Measurements from ENCODE around the gene CCDC148. TPM values are rescaled to one million over a fixed set of nuclear protein-coding genes. Genes with fewer than 3 reads are reported as not detected.

CCDC148 gene
- total RNA-seq, 1 experiment from 2014 or later: 0.11 TPM

DNA sequence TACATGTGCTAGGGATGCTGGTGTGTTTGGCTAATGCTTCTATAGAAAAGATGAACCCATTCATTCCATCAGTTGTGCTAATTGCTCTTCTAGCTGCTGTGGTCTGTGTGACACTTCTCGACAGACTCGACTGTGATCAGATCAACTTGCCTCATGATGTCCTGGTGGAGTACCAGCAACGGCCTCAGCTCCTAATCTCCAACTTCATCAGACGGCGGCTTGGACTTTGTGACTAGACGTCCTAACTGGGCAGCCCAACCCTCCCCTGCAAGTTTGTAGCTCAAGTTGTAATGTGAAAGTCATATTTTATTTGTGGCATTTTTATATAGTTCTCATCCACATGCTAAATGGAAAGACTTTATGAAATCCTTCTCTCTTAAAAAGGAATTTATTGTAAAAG is 321.9 kb downstream of the CCDC148 start:
- no peak overlapping the region for H2AFZ ChIP-seq (ENCODE audit: low read length)
- DNase-seq (no peak), ATAC-seq (no peak)
- ChIA-PET CTCF (no interaction called here), POLR2A (ENCODE audit: unreplicated experiment) (no interaction called here)
- TF ChIP-seq, protein P1, sequence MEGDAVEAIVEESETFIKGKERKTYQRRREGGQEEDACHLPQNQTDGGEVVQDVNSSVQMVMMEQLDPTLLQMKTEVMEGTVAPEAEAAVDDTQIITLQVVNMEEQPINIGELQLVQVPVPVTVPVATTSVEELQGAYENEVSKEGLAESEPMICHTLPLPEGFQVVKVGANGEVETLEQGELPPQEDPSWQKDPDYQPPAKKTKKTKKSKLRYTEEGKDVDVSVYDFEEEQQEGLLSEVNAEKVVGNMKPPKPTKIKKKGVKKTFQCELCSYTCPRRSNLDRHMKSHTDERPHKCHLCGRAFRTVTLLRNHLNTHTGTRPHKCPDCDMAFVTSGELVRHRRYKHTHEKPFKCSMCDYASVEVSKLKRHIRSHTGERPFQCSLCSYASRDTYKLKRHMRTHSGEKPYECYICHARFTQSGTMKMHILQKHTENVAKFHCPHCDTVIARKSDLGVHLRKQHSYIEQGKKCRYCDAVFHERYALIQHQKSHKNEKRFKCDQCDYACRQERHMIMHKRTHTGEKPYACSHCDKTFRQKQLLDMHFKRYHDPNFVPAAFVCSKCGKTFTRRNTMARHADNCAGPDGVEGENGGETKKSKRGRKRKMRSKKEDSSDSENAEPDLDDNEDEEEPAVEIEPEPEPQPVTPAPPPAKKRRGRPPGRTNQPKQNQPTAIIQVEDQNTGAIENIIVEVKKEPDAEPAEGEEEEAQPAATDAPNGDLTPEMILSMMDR (conservative IDR thresholded peaks at IDR 0.05; ENCODE audit: low read depth, low read length): no peak
- no peak for TF ChIP-seq EZH2phosphoT487 (IDR thresholded peaks at IDR 0.05; ENCODE audit: borderline replicate concordance, low read length)
- no peak for TF ChIP-seq EZH2 (IDR thresholded peaks at IDR 0.05; ENCODE audit: low read length, unreplicated experiment)
- no peaks in the 10 kb centered on the region for H3K79me2 ChIP-seq (ENCODE audit: low read length)
- no peaks in the 10 kb centered on the region for H3F3A ChIP-seq (ENCODE audit: low read length, unreplicated experiment)
- H3K27me3 ChIP-seq (ENCODE audit: low read length): no peaks in the 10 kb centered on the region
- no peak overlapping the region for H3K9ac ChIP-seq (ENCODE audit: low read length)
- intact Hi-C loops (cut with micrococcal nuclease): no loop called here
- no peak overlapping the region for H3K4me3 ChIP-seq (ENCODE audit: low read length)
- H3K9me3 ChIP-seq (ENCODE audit: low read length): no peaks in the 10 kb centered on the region
- BruUV-seq (replicated peaks): no TSS peak
- H3K27ac ChIP-seq (ENCODE audit: low read length): no peak overlapping the region
- H3K4me1 ChIP-seq (ENCODE audit: insufficient read depth, low read length): peaks cover 10% of the 10 kb centered on the region
- no peaks in the 10 kb centered on the region for H3K36me3 ChIP-seq (ENCODE audit: low read depth, low read length)
- no peaks in the 10 kb centered on the region for H4K20me1 ChIP-seq (ENCODE audit: low read length)
- H3K4me2 ChIP-seq (ENCODE audit: low read length): no peak overlapping the region
- H3K9me2 ChIP-seq (replicated peaks; ENCODE audit: low read length): no peaks in the 10 kb centered on the region

DNA sequence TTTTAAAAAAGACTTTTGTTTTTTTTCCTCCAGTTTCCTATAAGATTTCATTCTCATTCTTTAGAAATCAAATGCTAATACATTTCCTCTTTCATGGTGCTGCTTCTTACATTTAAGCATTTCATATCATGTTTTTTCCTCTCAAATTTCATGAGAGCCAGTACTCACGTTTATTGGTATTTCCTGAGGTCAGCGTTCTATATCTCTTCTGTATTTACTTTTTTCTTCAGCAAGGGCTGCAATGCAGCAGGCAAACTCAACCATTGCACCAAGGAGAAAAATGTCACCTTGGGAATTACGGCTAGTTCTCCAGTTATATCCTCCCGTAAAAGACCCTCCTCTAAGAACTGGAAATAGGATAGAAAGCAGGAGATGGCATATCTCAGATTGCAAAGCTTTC is 322.5 kb downstream of the CCDC148 start:
- H3K36me3 ChIP-seq (ENCODE audit: low read depth, low read length): no peaks in the 10 kb centered on the region
- H3K9me3 ChIP-seq (ENCODE audit: low read length): no peaks in the 10 kb centered on the region
- no peak overlapping the region for H3K27ac ChIP-seq (ENCODE audit: low read length)
- no TSS peak for BruUV-seq (replicated peaks)
- no peaks in the 10 kb centered on the region for H3K27me3 ChIP-seq (ENCODE audit: low read length)
- ChIA-PET CTCF (no interaction called here), POLR2A (ENCODE audit: unreplicated experiment) (no interaction called here)
- no peak overlapping the region for H3K4me2 ChIP-seq (ENCODE audit: low read length)
- no peaks in the 10 kb centered on the region for H3K79me2 ChIP-seq (ENCODE audit: low read length)
- no peaks in the 10 kb centered on the region for H3K9me2 ChIP-seq (replicated peaks; ENCODE audit: low read length)
- H3K4me1 ChIP-seq (ENCODE audit: insufficient read depth, low read length): peaks cover 10% of the 10 kb centered on the region
- DNase-seq (no peak), ATAC-seq (no peak)
- H3F3A ChIP-seq (ENCODE audit: low read length, unreplicated experiment): no peaks in the 10 kb centered on the region
- no peaks in the 10 kb centered on the region for H4K20me1 ChIP-seq (ENCODE audit: low read length)
- TF ChIP-seq EZH2phosphoT487 (IDR thresholded peaks at IDR 0.05; ENCODE audit: borderline replicate concordance, low read length) (no peak), EZH2 (IDR thresholded peaks at IDR 0.05; ENCODE audit: low read length, unreplicated experiment) (no peak)
- TF ChIP-seq, protein P1 (conservative IDR thresholded peaks at IDR 0.05; ENCODE audit: low read depth, low read length): no peak
- intact Hi-C loops (cut with micrococcal nuclease): no loop called here
- H3K4me3 ChIP-seq (ENCODE audit: low read length): no peak overlapping the region
- H2AFZ ChIP-seq (ENCODE audit: low read length): no peak overlapping the region
- H3K9ac ChIP-seq (ENCODE audit: low read length): no peak overlapping the region

DNA sequence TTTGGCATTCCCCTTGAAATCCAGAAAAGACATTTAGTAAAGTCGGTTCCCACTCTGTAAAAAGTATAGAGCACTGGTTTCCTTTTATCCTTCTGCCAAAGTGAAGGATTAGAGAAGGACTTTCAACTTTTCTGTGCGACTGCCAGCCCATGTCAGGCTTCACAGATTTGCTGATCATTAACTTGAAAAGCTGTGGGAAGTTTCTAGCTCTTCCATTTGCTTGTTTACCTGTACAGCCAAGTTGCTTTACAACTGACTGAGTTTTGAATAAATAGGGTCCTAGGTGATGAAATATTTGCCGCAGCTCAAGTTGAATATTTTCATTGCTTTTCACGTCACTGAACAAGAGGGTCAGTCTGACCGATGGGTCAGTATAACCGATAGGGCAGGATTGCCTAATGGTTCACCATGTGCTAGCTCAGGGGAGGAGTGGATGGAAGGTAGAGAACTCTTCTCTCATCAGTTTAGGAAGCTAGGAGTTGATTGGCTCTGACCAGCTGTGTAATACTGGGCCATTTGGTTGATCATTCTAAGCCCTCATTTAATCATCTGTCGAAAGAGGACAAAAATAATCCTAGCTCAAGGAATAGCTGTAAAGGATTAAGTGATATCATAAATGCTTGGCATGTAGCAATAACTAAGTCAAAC is 324.5 kb downstream of the CCDC148 start:
- Histone ChIP-seq H3K4me3 (ENCODE audit: low read length) (no peak overlapping the region), H3K79me2 (ENCODE audit: low read length) (no peaks in the 10 kb centered on the region), H4K20me1 (ENCODE audit: low read length) (no peaks in the 10 kb centered on the region), H3K27me3 (ENCODE audit: low read length) (no peaks in the 10 kb centered on the region), H3F3A (ENCODE audit: low read length, unreplicated experiment) (no peaks in the 10 kb centered on the region), H2AFZ (ENCODE audit: low read length) (no peak overlapping the region), H3K27ac (ENCODE audit: low read length) (no peak overlapping the region), H3K4me2 (ENCODE audit: low read length) (no peak overlapping the region), H3K9me3 (ENCODE audit: low read length) (no peaks in the 10 kb centered on the region), H3K36me3 (ENCODE audit: low read depth, low read length) (no peaks in the 10 kb centered on the region), H3K9ac (ENCODE audit: low read length) (no peak overlapping the region), H3K9me2 (replicated peaks; ENCODE audit: low read length) (no peaks in the 10 kb centered on the region), H3K4me1 (ENCODE audit: insufficient read depth, low read length) (peaks cover 19% of the 10 kb centered on the region)
- no peak for ATAC-seq
- BruUV-seq (replicated peaks): no TSS peak
- DNase-seq: no peak
- ChIA-PET POLR2A (ENCODE audit: unreplicated experiment) (no interaction called here), CTCF (no interaction called here)
- TF ChIP-seq, protein P1 (conservative IDR thresholded peaks at IDR 0.05; ENCODE audit: low read depth, low read length): no peak
- no peak for TF ChIP-seq EZH2phosphoT487 (IDR thresholded peaks at IDR 0.05; ENCODE audit: borderline replicate concordance, low read length)
- TF ChIP-seq EZH2 (IDR thresholded peaks at IDR 0.05; ENCODE audit: low read length, unreplicated experiment): no peak
- intact Hi-C loops (cut with micrococcal nuclease): no loop called here

Measured in PC-3 (cell line).